SK-N-SH (cell line): ENCODE measurements around the gene ADAP1. TPM values are rescaled to one million over a fixed set of nuclear protein-coding genes. Genes with fewer than 3 reads are reported as not detected.

Experiments
- CTCF ChIA-PET: fragments of 300-600, 350-600 bp; formaldehyde crosslinking; extraction: SDS; loops from one replicate; lab custom pipeline; 2021; lab: Yijun Ruan, JAX
- POLR2A ChIA-PET: fragments of 350-600 bp; sonication (Branson Sonifier 250); formaldehyde crosslinking; extraction: SDS; loops from one replicate; lab custom pipeline; 2020; ENCODE audit warnings: antibody characterized with exemption, inconsistent platforms; lab: Yijun Ruan, JAX
- DNase-seq: peaks from one replicate; pipeline ENCODE4 v3.0.0; 2012
- H2AFZ ChIP-seq: fragments of 200-600 bp; sonication (generic); 2 replicates; pipeline ENCODE4 v1.8.1; 2016; ENCODE audit warnings: antibody characterized with exemption, mild to moderate bottlenecking, low read depth
- H3F3A ChIP-seq: fragments of 200-600 bp; sonication (generic); replicated peaks from 2 replicates; pipeline ENCODE3; 2016; ENCODE audit warnings: antibody characterized with exemption, mild to moderate bottlenecking; ENCODE audit not compliant: insufficient read depth
- H3K27ac ChIP-seq, 2 experiments: fragments of 200-500 bp in 1 of 2; fragments of 200-600 bp in 1 of 2; sonication (Bioruptor generic) in 1 of 2; sonication (generic), shearing (Covaris generic) in 1 of 2; 2 replicates each; pipeline versions ENCODE4 v1.5.1 to v1.6.1; 2014 to 2016; ENCODE audit warnings: low read depth in 2 of 2, inconsistent platforms in 1 of 2, low read length in 1 of 2, mild to moderate bottlenecking in 1 of 2, mixed read lengths in 1 of 2
- H3K27me3 ChIP-seq: fragments of 200-600 bp; sonication (generic), shearing (Covaris generic); 2 replicates; pipeline ENCODE4 v1.6.1; 2016; ENCODE audit warnings: mixed run types; ENCODE audit not compliant: insufficient read depth
- H3K36me3 ChIP-seq, 2 experiments: fragments of 200-500 bp in 1 of 2; fragments of 200-600 bp in 1 of 2; sonication (Bioruptor generic) in 1 of 2; sonication (generic) in 1 of 2; replicated peaks in 1 of 2; 2 replicates each; pipeline versions ENCODE3 to v1.5.1; 2014 to 2016; ENCODE audit warnings: low read length in 1 of 2, mild to moderate bottlenecking in 1 of 2; ENCODE audit not compliant: insufficient read depth in 2 of 2, control insufficient read depth in 1 of 2
- H3K4me1 ChIP-seq, 2 experiments: fragments of 200-500 bp in 1 of 2; fragments of 200-600 bp in 1 of 2; sonication (Bioruptor generic) in 1 of 2; sonication (generic), shearing (Covaris generic) in 1 of 2; 2 replicates each; pipeline versions ENCODE4 v1.5.1 to v1.6.1; 2014 to 2016; ENCODE audit warnings: low read depth in 1 of 2, low read length in 1 of 2, mixed run types in 1 of 2; ENCODE audit not compliant: insufficient read depth in 2 of 2, control insufficient read depth in 1 of 2
- H3K4me2 ChIP-seq: fragments of 200-600 bp; sonication (generic), shearing (Covaris generic); 2 replicates; pipeline ENCODE4 v1.6.1; 2017; ENCODE audit warnings: mixed run types
- H3K4me3 ChIP-seq, 2 experiments: fragments of 200-500 bp in 1 of 2; fragments of 200-600 bp in 1 of 2; sonication (Bioruptor generic) in 1 of 2; sonication (generic), shearing (Covaris generic) in 1 of 2; 2 replicates each; pipeline versions ENCODE4 v1.5.1 to v1.8.1; 2014 to 2016; ENCODE audit warnings: low read depth in 2 of 2, inconsistent platforms in 1 of 2, low read length in 1 of 2, mild to moderate bottlenecking in 1 of 2, mixed read lengths in 1 of 2, moderate library complexity in 1 of 2
- H3K79me2 ChIP-seq: fragments of 200-600 bp; sonication (generic); 2 replicates; pipeline ENCODE4 v1.8.1; 2017; ENCODE audit warnings: mild to moderate bottlenecking; ENCODE audit not compliant: insufficient read depth
- H3K9ac ChIP-seq: fragments of 200-600 bp; sonication (generic); 2 replicates; pipeline ENCODE4 v1.6.1; 2017; ENCODE audit warnings: mixed run types
- H3K9me2 ChIP-seq: fragments of 200-600 bp; sonication (generic); 2 replicates; pipeline ENCODE4 v1.6.1; 2017; ENCODE audit warnings: mixed run types
- H3K9me3 ChIP-seq: fragments of 200-600 bp; sonication (generic); 2 replicates; pipeline ENCODE4 v1.6.1; 2017; ENCODE audit warnings: mixed run types, mild to moderate bottlenecking, moderate library complexity
- H4K20me1 ChIP-seq: fragments of 200-600 bp; sonication (generic); 2 replicates; pipeline ENCODE4 v1.6.1; 2017; ENCODE audit warnings: mild to moderate bottlenecking, mixed run types; ENCODE audit not compliant: insufficient read depth
- CHD2 ChIP-seq: fragments of 150-350 bp; IDR thresholded peaks from 2 replicates; pipeline ENCODE4 v1.6.1; 2018; ENCODE audit warnings: low read length; ENCODE audit not compliant: partially characterized antibody
- EP300 ChIP-seq, 2 experiments: IDR thresholded peaks; 2 replicates each; pipeline versions ENCODE4 v1.4.0 to v1.6.1; 2012; ENCODE audit warnings: borderline replicate concordance in 1 of 2, low read depth in 1 of 2, low read length in 1 of 2
- EZH2phosphoT487 ChIP-seq: fragments of 200-600 bp; sonication (generic); IDR thresholded peaks from 2 replicates; pipeline ENCODE4 v1.6.1; 2017; ENCODE audit warnings: low read depth, mixed run types, mild to moderate bottlenecking, antibody characterized with exemption, moderate library complexity, borderline replicate concordance
- FOSL2 ChIP-seq: IDR thresholded peaks from 2 replicates; pipeline ENCODE4 v1.4.0; 2012; ENCODE audit warnings: low read depth, mild to moderate bottlenecking, moderate library complexity, borderline replicate concordance
- FOXJ3 ChIP-seq: sonication (generic); formaldehyde crosslinking; IDR thresholded peaks from 2 replicates; pipeline ENCODE4 v1.5.1; 2020; ENCODE audit warnings: mild to moderate bottlenecking, missing genetic modification reagents
- FOXM1 ChIP-seq: IDR thresholded peaks from 2 replicates; pipeline ENCODE4 v1.4.0; 2012; ENCODE audit warnings: low read depth, mild to moderate bottlenecking
- GABPA ChIP-seq: IDR thresholded peaks from 2 replicates; pipeline ENCODE4 v1.4.0; 2012; ENCODE audit warnings: low read depth, mild to moderate bottlenecking
- MEF2A ChIP-seq: IDR thresholded peaks from 2 replicates; pipeline ENCODE4 v1.4.0; 2012; ENCODE audit warnings: low read depth, borderline replicate concordance
- MXI1 ChIP-seq: IDR thresholded peaks from 2 replicates; pipeline ENCODE4 v1.6.1; 2012; ENCODE audit warnings: mild to moderate bottlenecking, low read depth, low read length, improper control_type of control experiment
- NRF1 ChIP-seq: IDR thresholded peaks from 2 replicates; pipeline ENCODE4 v1.6.1; 2012; ENCODE audit warnings: low read depth, mild to moderate bottlenecking, low read length
- POLR2AphosphoS5 ChIP-seq: IDR thresholded peaks from 2 replicates; pipeline ENCODE4 v1.6.1; 2012; ENCODE audit warnings: low read depth, low read length
- RXRA ChIP-seq: IDR thresholded peaks from 2 replicates; pipeline ENCODE4 v1.4.0; 2012; ENCODE audit warnings: low read depth, mild to moderate bottlenecking, borderline replicate concordance
- SIN3A ChIP-seq: IDR thresholded peaks from 2 replicates; pipeline ENCODE4 v1.6.1; 2012; ENCODE audit warnings: low read depth, mild to moderate bottlenecking, low read length, moderate library complexity, borderline replicate concordance
- TEAD4 ChIP-seq: IDR thresholded peaks from 2 replicates; pipeline ENCODE4 v1.4.0; 2012; ENCODE audit warnings: mild to moderate bottlenecking, borderline replicate concordance; ENCODE audit not compliant: insufficient read depth
- USF2 ChIP-seq: fragments of 150-350 bp; IDR thresholded peaks from 2 replicates; pipeline ENCODE4 v1.6.1; 2017; ENCODE audit warnings: antibody characterized with exemption, low read length, low read depth, borderline replicate concordance
- YY1 ChIP-seq: IDR thresholded peaks from 2 replicates; pipeline ENCODE4 v1.4.0; 2012; ENCODE audit warnings: low read depth, mild to moderate bottlenecking
- WGBS: methylation state at CpG from one replicate; pipeline ENCODE4 v1.1.6; 2017; ENCODE audit warnings: low lambda C conversion rate; 5-methylcytosine and 5-hydroxymethylcytosine counted together
- polyA plus RNA-seq, 3 experiments: library from polyadenylated mRNA; depleted of rRNA; stranded (reverse); fragments of >200 nt; gene quantifications; 2 replicates each; pipeline ENCODE4 v1.2.3, GENCODE V29; 2012
- TF ChIP-seq, protein P1 (sequence below): fragments of 150-350 bp; IDR thresholded peaks from 2 replicates; pipeline ENCODE4 v1.6.1; 2016; ENCODE audit warnings: mild to moderate bottlenecking, low read depth, low read length
- TF ChIP-seq, protein P2 (sequence below): IDR thresholded peaks from 2 replicates; pipeline ENCODE4 v1.4.0; 2012; ENCODE audit warnings: low read depth, borderline replicate concordance
- TF ChIP-seq, protein P3 (sequence below): fragments of 200-600 bp; sonication (generic); IDR thresholded peaks from 2 replicates; pipeline ENCODE4 v1.6.1; 2017; ENCODE audit warnings: antibody characterized with exemption, mild to moderate bottlenecking, moderate library complexity

ADAP1 gene
- polyA plus RNA-seq, 1 of the 3 experiments (the other 2 are of a cell fraction): 3.2 TPM

DNA sequence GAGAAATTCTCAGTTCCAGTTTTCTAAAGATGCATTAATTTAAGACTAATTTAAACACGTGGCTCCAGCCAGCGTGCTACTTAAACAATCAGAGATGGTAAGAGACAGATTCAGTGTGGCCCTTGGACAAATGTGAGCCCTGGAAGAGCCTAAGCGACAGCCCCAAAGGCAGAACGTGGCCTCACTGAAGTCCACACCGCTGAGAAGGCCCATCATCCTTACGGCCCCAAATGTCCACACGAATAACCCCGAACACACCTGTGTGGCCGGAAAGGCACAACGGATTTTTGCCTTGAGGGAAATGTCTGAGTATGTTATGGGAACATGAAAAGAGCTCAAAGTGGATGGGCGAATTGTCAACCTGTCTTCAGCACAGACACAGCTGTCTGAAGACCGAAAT lies 17.6 kb upstream of the ADAP1 start:
- Histone ChIP-seq H3K4me3 (no peak overlapping the region), H3K4me2 (no peak overlapping the region), H3K27ac (no peak overlapping the region), H3K79me2 (peaks cover 68% of the 10 kb centered on the region), H3K27me3 (no peaks in the 10 kb centered on the region), H3K36me3 (peaks cover 34 to 49% of the 10 kb centered on the region in 2 experiments), H2AFZ (no peak overlapping the region), H3F3A (peaks cover 7% of the 10 kb centered on the region), H3K9me2 (no peaks in the 10 kb centered on the region), H3K9me3 (no peaks in the 10 kb centered on the region), H3K9ac (no peak overlapping the region), H4K20me1 (peaks cover 53% of the 10 kb centered on the region), H3K4me1 (peaks cover 6 to 12% of the 10 kb centered on the region in 2 experiments; a peak in 2 of 4 replicates)
- no peak for TF ChIP-seq FOSL2
- TF ChIP-seq FOXJ3 (CRISPR knock-in tag): no peak
- TF ChIP-seq EZH2phosphoT487: no peak
- no peak for TF ChIP-seq MXI1
- TF ChIP-seq, protein P1, sequence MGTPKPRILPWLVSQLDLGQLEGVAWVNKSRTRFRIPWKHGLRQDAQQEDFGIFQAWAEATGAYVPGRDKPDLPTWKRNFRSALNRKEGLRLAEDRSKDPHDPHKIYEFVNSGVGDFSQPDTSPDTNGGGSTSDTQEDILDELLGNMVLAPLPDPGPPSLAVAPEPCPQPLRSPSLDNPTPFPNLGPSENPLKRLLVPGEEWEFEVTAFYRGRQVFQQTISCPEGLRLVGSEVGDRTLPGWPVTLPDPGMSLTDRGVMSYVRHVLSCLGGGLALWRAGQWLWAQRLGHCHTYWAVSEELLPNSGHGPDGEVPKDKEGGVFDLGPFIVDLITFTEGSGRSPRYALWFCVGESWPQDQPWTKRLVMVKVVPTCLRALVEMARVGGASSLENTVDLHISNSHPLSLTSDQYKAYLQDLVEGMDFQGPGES: no peak
- no peak for TF ChIP-seq CHD2
- no peak for TF ChIP-seq POLR2AphosphoS5
- TF ChIP-seq, protein P2, sequence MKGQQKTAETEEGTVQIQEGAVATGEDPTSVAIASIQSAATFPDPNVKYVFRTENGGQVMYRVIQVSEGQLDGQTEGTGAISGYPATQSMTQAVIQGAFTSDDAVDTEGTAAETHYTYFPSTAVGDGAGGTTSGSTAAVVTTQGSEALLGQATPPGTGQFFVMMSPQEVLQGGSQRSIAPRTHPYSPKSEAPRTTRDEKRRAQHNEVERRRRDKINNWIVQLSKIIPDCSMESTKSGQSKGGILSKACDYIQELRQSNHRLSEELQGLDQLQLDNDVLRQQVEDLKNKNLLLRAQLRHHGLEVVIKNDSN: no peak
- TF ChIP-seq YY1: no peak
- TF ChIP-seq EP300 (IDR thresholded peaks at IDR 0.05; ENCODE audit: borderline replicate concordance in 1 of 2, low read depth in 1 of 2, low read length in 1 of 2): no peak
- no peak for TF ChIP-seq NRF1
- TF ChIP-seq, protein P3, sequence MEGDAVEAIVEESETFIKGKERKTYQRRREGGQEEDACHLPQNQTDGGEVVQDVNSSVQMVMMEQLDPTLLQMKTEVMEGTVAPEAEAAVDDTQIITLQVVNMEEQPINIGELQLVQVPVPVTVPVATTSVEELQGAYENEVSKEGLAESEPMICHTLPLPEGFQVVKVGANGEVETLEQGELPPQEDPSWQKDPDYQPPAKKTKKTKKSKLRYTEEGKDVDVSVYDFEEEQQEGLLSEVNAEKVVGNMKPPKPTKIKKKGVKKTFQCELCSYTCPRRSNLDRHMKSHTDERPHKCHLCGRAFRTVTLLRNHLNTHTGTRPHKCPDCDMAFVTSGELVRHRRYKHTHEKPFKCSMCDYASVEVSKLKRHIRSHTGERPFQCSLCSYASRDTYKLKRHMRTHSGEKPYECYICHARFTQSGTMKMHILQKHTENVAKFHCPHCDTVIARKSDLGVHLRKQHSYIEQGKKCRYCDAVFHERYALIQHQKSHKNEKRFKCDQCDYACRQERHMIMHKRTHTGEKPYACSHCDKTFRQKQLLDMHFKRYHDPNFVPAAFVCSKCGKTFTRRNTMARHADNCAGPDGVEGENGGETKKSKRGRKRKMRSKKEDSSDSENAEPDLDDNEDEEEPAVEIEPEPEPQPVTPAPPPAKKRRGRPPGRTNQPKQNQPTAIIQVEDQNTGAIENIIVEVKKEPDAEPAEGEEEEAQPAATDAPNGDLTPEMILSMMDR: no peak
- TF ChIP-seq TEAD4: no peak
- TF ChIP-seq SIN3A: no peak
- TF ChIP-seq RXRA: no peak
- TF ChIP-seq GABPA: no peak
- TF ChIP-seq FOXM1: no peak
- no peak for TF ChIP-seq USF2
- no peak for TF ChIP-seq MEF2A
- ChIA-PET POLR2A (interaction anchor here (1.3 to 1.4 kb wide), 2 partner anchors 8 to 204 kb away, joined by 4 to 5 read pairs; no protein-coding TSS in a partner anchor), CTCF (interaction anchor here (0.9 to 8.4 kb wide), 9 partner anchors 8 to 214 kb away, joined by 3 to 134 read pairs (median 7); partner anchors contain the start of gene GPR146)
- DNase-seq: no peak
- 94% methylated on average over 12 of the region's 12 CpGs for WGBS
